AG04450 (cell line): ENCODE results near the gene CCDC78. TPM values are rescaled to one million over a fixed set of nuclear protein-coding genes. Genes with fewer than 3 reads are reported as not detected.

Experiments used
- CTCF ChIA-PET: fragments of 300-600, 350-600 bp; formaldehyde crosslinking; extraction: SDS; loops from one replicate; lab custom pipeline; 2022; ENCODE audit warnings: antibody characterized with exemption, inconsistent platforms; lab: Charles Lee
- POLR2A ChIA-PET: fragments of 350-600 bp; formaldehyde crosslinking; extraction: SDS; loops from one replicate; lab custom pipeline; 2021; ENCODE audit warnings: antibody characterized with exemption, inconsistent platforms; lab: Yijun Ruan, JAX
- DNase-seq: peaks from one replicate; pipeline ENCODE4 v3.0.0-alpha.2; 2011; ENCODE audit warnings: low read depth, low spot score
- H3K27ac ChIP-seq: one replicate; pipeline ENCODE4 v1.5.1; 2012; ENCODE audit warnings: low read depth, low read length, control low read depth
- H3K27me3 ChIP-seq: one replicate; pipeline ENCODE4 v1.6.0; 2012; ENCODE audit warnings: low read length; ENCODE audit not compliant: control insufficient read depth, insufficient read depth
- H3K4me3 ChIP-seq: 2 replicates; pipeline ENCODE4 v1.5.1; 2011; ENCODE audit warnings: mild to moderate bottlenecking, low read depth, low read length, control low read depth
- H3K9me3 ChIP-seq: 2 replicates; pipeline ENCODE4 v1.5.1; 2012; ENCODE audit warnings: low read length; ENCODE audit not compliant: control insufficient read depth, insufficient read depth
- polyA plus RNA-seq: library from polyadenylated mRNA; depleted of rRNA; stranded (reverse); fragments of >200 nt; gene quantifications from 2 replicates; pipeline ENCODE4 v1.2.3, GENCODE V29; 2011
- TF ChIP-seq, protein P1 (sequence below): IDR thresholded peaks from 2 replicates; pipeline ENCODE4 v1.5.1; 2011; ENCODE audit warnings: low read depth, low read length, control low read depth, inconsistent platforms

CCDC78 gene
- polyA plus RNA-seq, 1 experiment = 1.1 TPM

DNA sequence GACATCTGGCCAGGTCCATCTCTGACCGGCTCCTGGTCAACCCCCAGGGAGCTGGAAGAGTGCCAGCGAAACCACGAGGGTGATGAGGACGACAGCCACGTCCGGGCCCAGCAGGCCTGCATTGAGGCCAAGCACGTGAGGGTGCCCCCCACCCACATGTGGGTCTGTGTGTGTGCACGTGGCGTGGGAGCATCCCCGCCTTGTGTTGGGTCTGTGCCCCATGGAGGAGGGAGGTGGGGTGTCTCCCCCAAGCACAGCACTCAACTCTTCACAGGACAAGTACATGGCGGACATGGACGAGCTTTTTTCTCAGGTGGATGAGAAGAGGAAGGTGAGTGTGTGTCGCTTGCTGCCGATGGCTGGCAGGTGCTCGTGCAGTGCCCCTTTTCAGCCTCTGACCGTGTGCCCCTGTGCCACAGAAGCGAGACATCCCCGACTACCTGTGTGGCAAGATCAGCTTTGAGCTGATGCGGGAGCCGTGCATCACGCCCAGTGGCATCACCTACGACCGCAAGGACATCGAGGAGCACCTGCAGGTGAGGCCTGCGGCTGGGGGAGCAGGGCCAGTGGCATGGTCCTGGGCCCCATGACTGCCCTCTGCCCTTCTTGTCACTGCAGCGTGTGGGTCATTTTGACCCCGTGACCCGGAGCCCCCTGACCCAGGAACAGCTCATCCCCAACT, 44.4 kb downstream of the CCDC78 start:
- no peak for DNase-seq
- Histone ChIP-seq H3K27ac (no peak overlapping the region), H3K4me3 (peak overlapping the region; percentile 73), H3K27me3 (no peaks in the 10 kb centered on the region), H3K9me3 (peaks cover 16% of the 10 kb centered on the region; the same call in 1 of the 2 replicates)
- CTCF ChIA-PET = interaction anchor here (1.3 kb wide), 1 partner anchor 14 kb away, joined by 5 read pairs; the partner anchor contains the start of gene RHOT2
- POLR2A ChIA-PET = no interaction called here
- TF ChIP-seq, protein P1, sequence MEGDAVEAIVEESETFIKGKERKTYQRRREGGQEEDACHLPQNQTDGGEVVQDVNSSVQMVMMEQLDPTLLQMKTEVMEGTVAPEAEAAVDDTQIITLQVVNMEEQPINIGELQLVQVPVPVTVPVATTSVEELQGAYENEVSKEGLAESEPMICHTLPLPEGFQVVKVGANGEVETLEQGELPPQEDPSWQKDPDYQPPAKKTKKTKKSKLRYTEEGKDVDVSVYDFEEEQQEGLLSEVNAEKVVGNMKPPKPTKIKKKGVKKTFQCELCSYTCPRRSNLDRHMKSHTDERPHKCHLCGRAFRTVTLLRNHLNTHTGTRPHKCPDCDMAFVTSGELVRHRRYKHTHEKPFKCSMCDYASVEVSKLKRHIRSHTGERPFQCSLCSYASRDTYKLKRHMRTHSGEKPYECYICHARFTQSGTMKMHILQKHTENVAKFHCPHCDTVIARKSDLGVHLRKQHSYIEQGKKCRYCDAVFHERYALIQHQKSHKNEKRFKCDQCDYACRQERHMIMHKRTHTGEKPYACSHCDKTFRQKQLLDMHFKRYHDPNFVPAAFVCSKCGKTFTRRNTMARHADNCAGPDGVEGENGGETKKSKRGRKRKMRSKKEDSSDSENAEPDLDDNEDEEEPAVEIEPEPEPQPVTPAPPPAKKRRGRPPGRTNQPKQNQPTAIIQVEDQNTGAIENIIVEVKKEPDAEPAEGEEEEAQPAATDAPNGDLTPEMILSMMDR = no peak

DNA sequence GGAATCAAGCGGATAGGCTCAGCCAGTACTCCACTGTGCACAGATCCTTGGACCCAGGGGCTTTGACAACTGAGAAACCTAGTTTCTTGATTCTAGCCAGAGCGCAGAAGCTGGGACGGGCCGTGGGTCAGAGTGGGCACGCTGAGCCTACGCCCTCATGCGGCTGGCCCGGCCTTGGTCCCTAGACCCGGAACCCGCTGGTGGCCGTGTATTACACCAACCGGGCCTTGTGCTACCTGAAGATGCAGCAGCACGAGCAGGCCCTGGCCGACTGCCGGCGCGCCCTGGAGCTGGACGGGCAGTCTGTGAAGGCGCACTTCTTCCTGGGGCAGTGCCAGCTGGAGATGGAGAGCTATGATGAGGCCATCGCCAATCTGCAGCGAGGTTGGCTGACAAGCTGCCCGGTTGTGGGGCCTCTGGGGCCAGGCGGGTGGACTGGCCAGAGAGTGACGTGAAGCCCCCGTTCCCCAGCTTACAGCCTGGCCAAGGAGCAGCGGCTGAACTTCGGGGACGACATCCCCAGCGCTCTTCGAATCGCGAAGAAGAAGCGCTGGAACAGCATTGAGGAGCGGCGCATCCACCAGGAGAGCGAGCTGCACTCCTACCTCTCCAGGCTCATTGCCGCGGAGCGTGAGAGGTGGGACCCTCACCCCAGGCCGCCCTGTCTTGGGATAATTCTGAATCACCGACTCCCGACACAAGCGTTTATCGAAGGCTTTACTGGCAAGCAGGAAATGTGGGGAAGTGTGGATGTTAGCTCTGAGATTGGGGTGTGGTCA, 45.1 kb downstream of the CCDC78 start:
- DNase-seq = no peak
- no peaks in the 10 kb centered on the region for H3K27me3 ChIP-seq
- TF ChIP-seq, protein P1 = no peak
- H3K27ac ChIP-seq = peak overlapping the region; percentile 31
- peak overlapping the region; percentile 73 for H3K4me3 ChIP-seq
- ChIA-PET CTCF (interaction anchor here (1.3 kb wide), 1 partner anchor 14 kb away, joined by 5 read pairs; the partner anchor contains the start of gene RHOT2), POLR2A (interaction anchor here (0.8 to 1.6 kb wide), 3 partner anchors 9 to 14 kb away, joined by 4 to 10 read pairs (median 4); partner anchors contain the start of gene WDR24)
- peaks cover 16% of the 10 kb centered on the region; the same call in 1 of the 2 replicates for H3K9me3 ChIP-seq

DNA sequence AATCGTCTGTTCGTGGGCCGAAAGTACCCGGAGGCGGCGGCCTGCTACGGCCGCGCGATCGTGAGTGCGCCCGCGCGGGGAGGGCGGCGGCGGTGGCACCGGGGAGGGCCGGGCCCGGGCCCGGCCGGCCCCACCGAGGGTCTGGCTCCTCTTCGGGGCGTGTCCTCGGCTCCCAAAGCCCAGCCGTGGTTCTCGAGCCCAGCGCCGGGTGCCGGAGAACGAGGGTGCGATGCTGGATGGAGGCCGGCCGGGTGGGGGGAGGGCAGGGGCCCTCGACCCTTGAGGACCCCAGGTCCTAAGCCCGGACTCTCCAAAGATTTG, 45.7 kb downstream of the CCDC78 start:
- CTCF ChIA-PET = no interaction called here

DNA sequence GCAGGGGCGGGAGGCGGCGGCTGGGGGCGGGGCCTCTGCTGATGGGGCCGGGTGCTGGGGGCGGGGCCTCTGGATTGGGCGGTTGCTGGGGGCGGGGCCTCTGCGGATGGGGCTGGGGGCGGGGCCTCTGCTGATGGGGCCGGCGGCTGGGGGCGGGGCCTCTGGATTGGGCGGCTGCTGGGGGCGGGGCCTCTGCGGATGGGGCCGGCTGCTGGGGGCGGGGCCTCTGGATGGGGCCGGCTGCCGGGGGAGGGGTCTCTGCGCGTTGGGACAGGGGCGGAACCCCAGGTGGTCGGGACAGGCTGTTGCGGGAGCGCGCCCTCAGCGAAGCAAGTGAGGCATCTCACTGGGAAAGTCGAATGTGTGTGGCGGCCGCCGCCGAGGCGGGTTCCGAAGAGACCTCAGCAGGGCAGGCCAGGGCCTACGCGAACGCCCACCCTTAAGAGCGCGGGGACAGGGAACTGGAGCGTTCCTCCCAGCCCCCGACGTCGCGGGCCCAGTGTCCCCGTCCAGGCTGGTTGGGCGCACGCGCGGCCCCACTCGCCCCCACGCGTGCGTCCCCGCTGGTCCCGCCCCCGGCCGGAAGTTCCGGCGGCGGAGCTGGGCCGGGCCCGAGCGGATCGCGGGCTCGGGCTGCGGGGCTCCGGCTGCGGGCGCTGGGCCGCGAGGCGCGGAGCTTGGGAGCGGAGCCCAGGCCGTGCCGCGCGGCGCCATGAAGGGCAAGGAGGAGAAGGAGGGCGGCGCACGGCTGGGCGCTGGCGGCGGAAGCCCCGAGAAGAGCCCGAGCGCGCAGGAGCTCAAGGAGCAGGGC, 46.2 kb downstream of the CCDC78 start, which contains the start of gene STUB1:
STUB1 (plus strand) TSS at position 597 of the 811 bp plus-strand sequence; CDS start at position 713, 116 bp downstream.
- TF ChIP-seq, protein P1 = no peak
- H3K9me3 ChIP-seq = peaks cover 10% of the 10 kb centered on the region; the same call in 1 of the 2 replicates
- peak within 1 kb of the TSS; percentile 73 for H3K4me3 ChIP-seq
- no peaks in the 10 kb centered on the region for H3K27me3 ChIP-seq
- peak; percentile 54 for DNase-seq
- ChIA-PET POLR2A (interaction anchor here (0.8 to 1.6 kb wide), 3 partner anchors 10 to 13 kb away, joined by 4 to 10 read pairs (median 4); partner anchors contain the start of gene WDR24), CTCF (no interaction called here)
- peak within 1 kb of the TSS; percentile 82 for H3K27ac ChIP-seq

More for the DNA sequence above, 45.7 kb downstream of the CCDC78 start:
- Histone ChIP-seq H3K9me3 (peaks cover 15% of the 10 kb centered on the region; the same call in 1 of the 2 replicates), H3K27me3 (no peaks in the 10 kb centered on the region), H3K4me3 (peak overlapping the region; percentile 73), H3K27ac (peak overlapping the region; percentile 31)
- TF ChIP-seq, protein P1 = no peak
- POLR2A ChIA-PET = interaction anchor here (0.8 to 1.6 kb wide), 3 partner anchors 9 to 14 kb away, joined by 4 to 10 read pairs (median 4); partner anchors contain the start of gene WDR24
- DNase-seq = no peak
